Ishikawa (cell line): ENCODE measurements around the gene STARD8.

Source experiments
- CEBPB ChIP-seq: IDR thresholded peaks from 2 replicates; pipeline ENCODE4 v1.6.1; 2012
- CREB1 ChIP-seq: IDR thresholded peaks from 2 replicates; pipeline ENCODE4 v1.6.1; 2012; ENCODE audit warnings: low read depth
- EP300 ChIP-seq: IDR thresholded peaks from 2 replicates; pipeline ENCODE4 v1.6.1; 2012; ENCODE audit warnings: borderline replicate concordance
- FOXM1 ChIP-seq: IDR thresholded peaks from 2 replicates; pipeline ENCODE4 v1.6.1; 2012; ENCODE audit warnings: low read depth, borderline replicate concordance
- MAX ChIP-seq: IDR thresholded peaks from 2 replicates; pipeline ENCODE4 v1.6.1; 2012
- RAD21 ChIP-seq: IDR thresholded peaks from 2 replicates; pipeline ENCODE4 v1.6.1; 2012; ENCODE audit warnings: low read depth
- TCF12 ChIP-seq: IDR thresholded peaks from 2 replicates; pipeline ENCODE4 v1.6.1; 2012; ENCODE audit warnings: low read depth
- TEAD4 ChIP-seq: IDR thresholded peaks from 2 replicates; pipeline ENCODE4 v1.6.1; 2012
- USF1 ChIP-seq: IDR thresholded peaks from 2 replicates; pipeline ENCODE4 v1.6.1; 2012
- ZBTB7A ChIP-seq: IDR thresholded peaks from 2 replicates; pipeline ENCODE4 v1.6.1; 2012; ENCODE audit warnings: low read depth

- TF ChIP-seq RAD21 = no peak
- no peak for TF ChIP-seq ZBTB7A
- TF ChIP-seq CEBPB = no peak
- no peak for TF ChIP-seq EP300
- TF ChIP-seq CREB1 = no peak
- no peak for TF ChIP-seq TEAD4
- TF ChIP-seq MAX = no peak
- no peak for TF ChIP-seq FOXM1
- no peak for TF ChIP-seq TCF12
- TF ChIP-seq USF1 = no peak
Measured at GRCh38 chrX:68669871-68670270, 22.4 kb downstream of the STARD8 start.
